ENCODE results near the gene ZNF329.
A peak's percentile ranks its signal among the peaks of the same experiment; 100 is the strongest.

- no peak for TF ChIP-seq POLR2A (IDR thresholded peaks at IDR 0.05)
- TF ChIP-seq, protein P1, sequence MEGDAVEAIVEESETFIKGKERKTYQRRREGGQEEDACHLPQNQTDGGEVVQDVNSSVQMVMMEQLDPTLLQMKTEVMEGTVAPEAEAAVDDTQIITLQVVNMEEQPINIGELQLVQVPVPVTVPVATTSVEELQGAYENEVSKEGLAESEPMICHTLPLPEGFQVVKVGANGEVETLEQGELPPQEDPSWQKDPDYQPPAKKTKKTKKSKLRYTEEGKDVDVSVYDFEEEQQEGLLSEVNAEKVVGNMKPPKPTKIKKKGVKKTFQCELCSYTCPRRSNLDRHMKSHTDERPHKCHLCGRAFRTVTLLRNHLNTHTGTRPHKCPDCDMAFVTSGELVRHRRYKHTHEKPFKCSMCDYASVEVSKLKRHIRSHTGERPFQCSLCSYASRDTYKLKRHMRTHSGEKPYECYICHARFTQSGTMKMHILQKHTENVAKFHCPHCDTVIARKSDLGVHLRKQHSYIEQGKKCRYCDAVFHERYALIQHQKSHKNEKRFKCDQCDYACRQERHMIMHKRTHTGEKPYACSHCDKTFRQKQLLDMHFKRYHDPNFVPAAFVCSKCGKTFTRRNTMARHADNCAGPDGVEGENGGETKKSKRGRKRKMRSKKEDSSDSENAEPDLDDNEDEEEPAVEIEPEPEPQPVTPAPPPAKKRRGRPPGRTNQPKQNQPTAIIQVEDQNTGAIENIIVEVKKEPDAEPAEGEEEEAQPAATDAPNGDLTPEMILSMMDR (IDR thresholded peaks at IDR 0.05), result peak; percentile 54 to 69 (median 61)
Measured at GRCh38 chr19:58181902-58182576, 31.4 kb upstream of the ZNF329 start.
